ENCODE results near the gene ABCB11. TPM values are rescaled to one million over a fixed set of nuclear protein-coding genes. Genes with fewer than 3 reads are reported as not detected.

The ABCB11 gene
- total RNA-seq, 1 donor from 2014 or later = 0.05 TPM

DNA sequence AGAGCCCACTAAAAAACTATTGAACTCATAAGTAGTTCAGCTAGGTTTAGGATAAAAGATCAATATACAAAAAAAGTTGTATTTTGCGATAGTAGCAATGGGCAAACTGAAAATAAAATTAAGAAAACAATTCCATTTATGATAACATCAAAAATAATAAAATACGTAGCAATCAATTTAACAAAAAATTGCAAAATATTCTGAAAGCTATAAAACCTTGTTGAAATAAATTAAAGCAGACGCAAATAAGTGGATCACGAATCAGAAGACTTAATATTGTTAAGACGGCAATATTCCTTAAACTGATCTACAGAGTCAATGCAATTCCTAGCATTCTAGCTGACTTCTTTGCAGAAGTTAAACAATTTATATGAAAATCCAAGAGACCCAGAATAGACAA is 24.5 kb downstream of the ABCB11 start:
- Histone ChIP-seq H3K36me3 (no peaks in the 10 kb centered on the region), H3K4me3 (no peak overlapping the region), H3K9me3 (replicated peaks) (peaks cover 9% of the 10 kb centered on the region), H3K27me3 (ENCODE audit: low read depth) (no peaks in the 10 kb centered on the region), H3K27ac (replicated peaks) (no peak overlapping the region), H3K4me1 (peaks cover 14% of the 10 kb centered on the region)
- DNase-seq = no peak
- intact Hi-C loops (cut with micrococcal nuclease) = no loop called here
- TF ChIP-seq, protein P1, sequence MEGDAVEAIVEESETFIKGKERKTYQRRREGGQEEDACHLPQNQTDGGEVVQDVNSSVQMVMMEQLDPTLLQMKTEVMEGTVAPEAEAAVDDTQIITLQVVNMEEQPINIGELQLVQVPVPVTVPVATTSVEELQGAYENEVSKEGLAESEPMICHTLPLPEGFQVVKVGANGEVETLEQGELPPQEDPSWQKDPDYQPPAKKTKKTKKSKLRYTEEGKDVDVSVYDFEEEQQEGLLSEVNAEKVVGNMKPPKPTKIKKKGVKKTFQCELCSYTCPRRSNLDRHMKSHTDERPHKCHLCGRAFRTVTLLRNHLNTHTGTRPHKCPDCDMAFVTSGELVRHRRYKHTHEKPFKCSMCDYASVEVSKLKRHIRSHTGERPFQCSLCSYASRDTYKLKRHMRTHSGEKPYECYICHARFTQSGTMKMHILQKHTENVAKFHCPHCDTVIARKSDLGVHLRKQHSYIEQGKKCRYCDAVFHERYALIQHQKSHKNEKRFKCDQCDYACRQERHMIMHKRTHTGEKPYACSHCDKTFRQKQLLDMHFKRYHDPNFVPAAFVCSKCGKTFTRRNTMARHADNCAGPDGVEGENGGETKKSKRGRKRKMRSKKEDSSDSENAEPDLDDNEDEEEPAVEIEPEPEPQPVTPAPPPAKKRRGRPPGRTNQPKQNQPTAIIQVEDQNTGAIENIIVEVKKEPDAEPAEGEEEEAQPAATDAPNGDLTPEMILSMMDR (IDR thresholded peaks at IDR 0.05; ENCODE audit: borderline replicate concordance) = no peak

DNA sequence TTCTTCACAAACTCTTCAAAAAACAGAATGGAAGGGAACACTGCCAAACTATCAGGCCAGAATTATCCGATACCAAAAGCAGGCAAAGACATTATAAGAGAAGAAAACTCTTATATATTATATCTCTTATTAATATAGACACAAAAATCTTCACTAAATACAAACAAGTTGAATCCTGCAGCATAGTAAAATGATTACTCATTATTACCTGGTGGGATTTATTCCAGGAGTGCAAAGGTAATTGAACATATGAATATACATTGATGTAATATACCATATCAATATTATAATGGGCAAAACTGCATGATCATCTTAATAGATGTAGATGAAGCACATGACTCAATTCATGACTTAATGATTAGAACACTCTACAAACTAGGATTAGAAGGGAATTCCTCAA is 25.1 kb downstream of the ABCB11 start:
- intact Hi-C loops (cut with micrococcal nuclease) = no loop called here

DNA sequence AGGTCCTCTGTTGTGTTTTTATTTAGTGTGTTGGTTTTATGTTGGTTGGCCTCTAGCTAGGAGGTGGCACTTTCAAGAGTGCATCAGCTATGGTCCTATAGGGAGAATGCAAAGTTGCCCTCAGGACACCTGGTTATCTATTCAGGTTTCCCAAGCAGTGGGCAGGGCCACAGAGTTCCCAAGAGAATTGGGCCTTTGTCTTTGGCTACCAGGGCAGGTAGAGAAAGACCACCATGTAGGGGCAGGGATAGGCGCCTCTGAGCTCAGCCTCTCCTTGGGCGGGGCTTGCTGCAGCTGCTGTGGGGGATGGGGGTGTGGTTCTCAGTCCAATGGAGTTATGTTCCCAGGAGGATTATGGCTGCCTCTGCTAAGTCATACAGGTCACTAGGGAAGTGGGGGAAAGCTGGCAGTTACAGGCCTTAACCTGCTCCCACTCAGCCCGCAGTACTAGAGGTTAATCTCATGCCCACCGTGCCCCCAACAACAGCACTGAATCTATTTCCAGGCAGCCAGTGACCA is 26.0 kb downstream of the ABCB11 start:
- peaks cover 9% of the 10 kb centered on the region for H3K9me3 ChIP-seq (replicated peaks)
- no peaks in the 10 kb centered on the region for H3K36me3 ChIP-seq
- H3K27ac ChIP-seq (replicated peaks) = no peak overlapping the region
- no peak overlapping the region for H3K4me3 ChIP-seq
- DNase-seq = no peak
- TF ChIP-seq, protein P1 (IDR thresholded peaks at IDR 0.05; ENCODE audit: borderline replicate concordance) = no peak
- intact Hi-C loops (cut with micrococcal nuclease) = no loop called here
- peaks cover 2% of the 10 kb centered on the region for H3K4me1 ChIP-seq
- no peaks in the 10 kb centered on the region for H3K27me3 ChIP-seq (ENCODE audit: low read depth)

More for the DNA sequence above, 25.1 kb downstream of the ABCB11 start:
- Histone ChIP-seq H3K27ac (replicated peaks) (no peak overlapping the region), H3K36me3 (no peaks in the 10 kb centered on the region), H3K27me3 (ENCODE audit: low read depth) (no peaks in the 10 kb centered on the region), H3K9me3 (replicated peaks) (peaks cover 9% of the 10 kb centered on the region), H3K4me1 (peaks cover 9% of the 10 kb centered on the region), H3K4me3 (no peak overlapping the region)
- DNase-seq = no peak
- TF ChIP-seq, protein P1 (IDR thresholded peaks at IDR 0.05; ENCODE audit: borderline replicate concordance) = no peak

DNA sequence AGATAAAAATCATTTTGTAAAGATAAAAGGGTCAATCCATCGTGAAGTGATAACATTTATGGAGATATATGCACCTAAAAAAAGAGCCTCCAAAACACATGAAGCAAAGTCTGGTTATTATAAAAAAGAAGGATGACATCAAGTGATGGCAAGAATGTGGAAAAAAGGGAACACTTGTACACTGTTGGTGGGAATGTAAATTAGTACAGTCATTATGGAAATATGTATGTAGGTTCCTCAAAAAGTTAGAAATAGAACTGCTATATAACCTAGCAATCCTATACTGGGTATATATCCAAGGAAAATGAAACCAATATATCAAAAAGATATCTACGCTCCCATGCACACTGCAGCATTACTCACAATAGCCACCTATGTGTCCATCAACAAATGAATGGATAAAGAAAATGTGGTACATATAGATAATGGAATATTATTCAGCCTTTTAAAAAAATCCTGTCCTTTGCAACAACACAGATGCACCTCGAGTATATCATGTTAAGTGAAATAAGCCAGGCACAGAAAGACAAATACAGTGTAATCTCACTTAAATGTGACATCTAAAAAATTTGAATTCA is 28.9 kb downstream of the ABCB11 start:
- Histone ChIP-seq H3K27ac (replicated peaks) (no peak overlapping the region), H3K36me3 (no peaks in the 10 kb centered on the region), H3K4me3 (no peak overlapping the region), H3K4me1 (peaks cover 10% of the 10 kb centered on the region), H3K9me3 (replicated peaks) (peaks cover 9% of the 10 kb centered on the region), H3K27me3 (ENCODE audit: low read depth) (no peaks in the 10 kb centered on the region)
- no peak for DNase-seq
- intact Hi-C loops (cut with micrococcal nuclease) = no loop called here
- TF ChIP-seq, protein P1 (IDR thresholded peaks at IDR 0.05; ENCODE audit: borderline replicate concordance) = no peak

DNA sequence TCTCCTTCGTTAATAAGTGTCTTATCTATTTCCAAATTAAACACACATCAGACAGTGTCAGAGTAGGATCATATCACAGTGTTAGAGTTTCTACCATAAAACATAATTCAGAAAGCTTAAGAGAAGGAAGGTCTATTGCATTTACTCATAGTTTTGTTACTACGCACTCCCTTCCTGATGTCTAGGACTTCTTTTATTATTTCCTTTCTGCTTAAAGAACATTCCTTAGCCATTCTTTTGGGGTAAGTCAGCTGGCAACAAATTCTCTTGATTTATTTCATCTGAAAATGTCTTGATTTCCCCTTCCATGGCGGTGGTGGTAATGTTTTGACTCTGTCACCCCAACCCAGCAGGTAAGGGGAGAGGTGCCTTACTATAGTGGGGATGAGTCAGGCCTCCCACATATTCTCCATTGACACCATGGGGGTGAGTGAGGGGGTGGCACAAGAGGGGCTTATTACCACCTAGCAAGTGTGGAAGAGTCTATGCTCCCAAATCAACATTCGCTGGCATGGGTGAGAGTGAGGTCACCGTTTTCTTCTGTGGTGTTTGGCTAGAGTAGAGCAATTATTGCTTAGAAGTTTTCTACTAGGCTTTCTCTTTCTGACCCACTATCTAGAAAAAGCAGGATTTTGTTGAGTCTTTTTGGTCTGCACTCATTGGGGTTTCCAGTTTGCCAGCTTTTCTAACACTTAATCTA is 29.9 kb downstream of the ABCB11 start:
- DNase-seq = no peak
- no peaks in the 10 kb centered on the region for H3K9me3 ChIP-seq (replicated peaks)
- H3K4me1 ChIP-seq = peaks cover 19% of the 10 kb centered on the region
- TF ChIP-seq, protein P1 (IDR thresholded peaks at IDR 0.05; ENCODE audit: borderline replicate concordance) = no peak
- no peaks in the 10 kb centered on the region for H3K36me3 ChIP-seq
- no peak overlapping the region for H3K27ac ChIP-seq (replicated peaks)
- intact Hi-C loops (cut with micrococcal nuclease) = no loop called here
- no peak overlapping the region for H3K4me3 ChIP-seq
- no peaks in the 10 kb centered on the region for H3K27me3 ChIP-seq (ENCODE audit: low read depth)
